B cell (primary cell): ENCODE measurements around the gene ARL17A. TPM values are rescaled to one million over a fixed set of nuclear protein-coding genes. Genes with fewer than 3 reads are reported as not detected.
"Not testable (repeated sequence)": the region's sequence is repeated elsewhere in the genome, so short reads cannot be mapped to it uniquely, and the experiment has no call there.

Experiments used
- ATAC-seq: fragments of 200-7000 bp; cut with Tn5 transposase; one replicate; pipeline ENCODE4 v1.10.0; 2021; ENCODE audit warnings: low read depth, mild to moderate bottlenecking, moderate number of reproducible peaks, moderate library complexity
- CTCF ChIA-PET: fragments of 350-600 bp; sonication (Branson Sonifier 250); formaldehyde crosslinking; loops from one replicate; lab custom pipeline; 2021; ENCODE audit warnings: antibody characterized with exemption, inconsistent platforms; lab: Charles Lee
- POLR2A ChIA-PET: fragments of 350-600 bp; sonication (Branson Sonifier 250); formaldehyde crosslinking; loops from one replicate; lab custom pipeline; 2021; ENCODE audit warnings: antibody characterized with exemption; lab: Charles Lee
- DNase-seq: peaks from one replicate; pipeline ENCODE4 v3.0.0; 2013
- H2AFZ ChIP-seq: 2 replicates; pipeline ENCODE4 v1.6.1; 2012; ENCODE audit warnings: mild to moderate bottlenecking, low read depth, low read length; ENCODE audit not compliant: insufficient read depth, poor library complexity, severe bottlenecking
- H3K27ac ChIP-seq, 2 donors: 1 replicate in 1 of 2; 2 replicates in 1 of 2; pipeline ENCODE4 v1.5.1; 2012 to 2013; ENCODE audit warnings: low read length in 2 of 2, mild to moderate bottlenecking in 2 of 2, moderate library complexity in 1 of 2
- H3K27me3 ChIP-seq, 4 experiments: fragments of 200-600 bp in 1 of 4; sonication (generic) in 1 of 4; replicated peaks in 1 of 4; 1 replicate in 2 of 4; 2 replicates in 2 of 4; pipeline versions ENCODE4 v1.6.1 to v1.7.0; 2013 to 2016; ENCODE audit warnings: low read length in 3 of 4, mild to moderate bottlenecking in 2 of 4, mixed read lengths in 1 of 4, moderate library complexity in 1 of 4; ENCODE audit not compliant: insufficient read depth in 4 of 4, control insufficient read depth in 3 of 4; ENCODE audit errors: control extremely low read depth in 1 of 4
- H3K36me3 ChIP-seq, 2 experiments: replicated peaks in 1 of 2; 1 replicate in 1 of 2; 2 replicates in 1 of 2; pipeline versions ENCODE4 v1.6.1 to v1.7.1; 2013; ENCODE audit warnings: low read length in 1 of 2; ENCODE audit not compliant: insufficient read depth in 2 of 2, control insufficient read depth in 1 of 2; ENCODE audit errors: control extremely low read depth in 1 of 2, extremely low read depth in 1 of 2
- H3K4me1 ChIP-seq, 2 donors: fragments of 200-600 bp in 1 of 2; sonication (generic) in 1 of 2; 1 replicate in 1 of 2; 2 replicates in 1 of 2; pipeline versions ENCODE4 v1.5.1 to v1.6.1; 2013 to 2017; ENCODE audit warnings: low read length in 2 of 2; ENCODE audit not compliant: control insufficient read depth in 2 of 2, insufficient read depth in 2 of 2
- H3K4me2 ChIP-seq: replicated peaks from 2 replicates; pipeline ENCODE3; 2012; ENCODE audit warnings: mild to moderate bottlenecking, low read depth, low read length; ENCODE audit not compliant: poor library complexity, severe bottlenecking
- H3K4me3 ChIP-seq, 5 experiments: fragments of 200-600 bp in 1 of 5; sonication (generic) in 1 of 5; 1 replicate in 3 of 5; 2 replicates in 2 of 5; pipeline versions ENCODE4 v1.5.1 to v1.7.0; 2011 to 2016; ENCODE audit warnings: low read length in 4 of 5, mild to moderate bottlenecking in 4 of 5, low read depth in 2 of 5, control low read depth in 1 of 5, moderate library complexity in 1 of 5; ENCODE audit not compliant: insufficient read depth in 1 of 5; ENCODE audit errors: control extremely low read depth in 1 of 5, extremely low read depth in 1 of 5
- H3K79me2 ChIP-seq: fragments of 200-600 bp; sonication (generic); one replicate; pipeline ENCODE4 v1.6.0; 2016; ENCODE audit warnings: low read length; ENCODE audit not compliant: control insufficient read depth, insufficient read depth
- H3K9ac ChIP-seq: fragments of 200-600 bp; sonication (generic); 2 replicates; pipeline ENCODE4 v1.6.1; 2017; ENCODE audit warnings: mild to moderate bottlenecking, low read length, moderate library complexity
- H3K9me3 ChIP-seq, 3 donors: one replicate each; pipeline versions ENCODE4 v1.6.1 to v1.7.1; 2013; ENCODE audit warnings: low read length in 2 of 3; ENCODE audit not compliant: control insufficient read depth in 2 of 3, insufficient read depth in 1 of 3; ENCODE audit errors: control extremely low read depth in 1 of 3
- H4K20me1 ChIP-seq: 2 replicates; pipeline ENCODE4 v1.6.0; 2012; ENCODE audit warnings: mild to moderate bottlenecking, low read length; ENCODE audit not compliant: insufficient read depth, control insufficient read depth, poor library complexity, severe bottlenecking
- H3K27ac Mint-ChIP-seq: one replicate; pipeline ENCODE4 v1.8.0; 2021; ENCODE audit warnings: mixed read lengths
- H3K27me3 Mint-ChIP-seq: one replicate; pipeline ENCODE4 v1.8.0; 2021; ENCODE audit warnings: mixed read lengths
- H3K4me1 Mint-ChIP-seq: one replicate; pipeline ENCODE4 v1.8.0; 2021; ENCODE audit warnings: mixed read lengths
- H3K4me3 Mint-ChIP-seq: one replicate; pipeline ENCODE4 v1.8.0; 2021; ENCODE audit warnings: mixed read lengths
- H3K9me3 Mint-ChIP-seq: one replicate; pipeline ENCODE4 v1.8.0; 2022; ENCODE audit warnings: mixed read lengths; ENCODE audit not compliant: insufficient read depth
- WGBS: methylation state at CpG from one replicate; pipeline ENCODE4 v1.1.5; 2013; ENCODE audit warnings: missing lambda C conversion rate; ENCODE audit not compliant: insufficient coverage; 5-methylcytosine and 5-hydroxymethylcytosine counted together
- intact Hi-C: fragments of 100-400 bp; cut with micrococcal nuclease; formaldehyde crosslinking; loops from one replicate; pipeline ENCODE4 v1.10.0; 2022
- polyA minus RNA-seq: library from RNA; depleted of rRNA, polyadenylated mRNA; stranded (reverse); fragments of >200 nt; gene quantifications from 2 replicates; pipeline ENCODE4 v1.2.3, GENCODE V29; 2012
- polyA plus RNA-seq: library from polyadenylated mRNA; depleted of rRNA; stranded (reverse); fragments of >200 nt; gene quantifications from 2 replicates; pipeline ENCODE4 v1.2.3, GENCODE V29; 2012
- total RNA-seq, 2 donors: library from RNA; stranded (reverse); fragments of 120-200 nt in 1 of 2; gene quantifications; 1 replicate in 1 of 2; 2 replicates in 1 of 2; pipeline versions ENCODE4 v1.2.3 to v1.2.4, GENCODE V29; 2013 to 2022

Gene ARL17A
- total RNA-seq (50.4 and 55.7 TPM in 2 replicates), polyA plus RNA-seq (18.5 and 32.8 TPM in 2 replicates), polyA minus RNA-seq (17.4 and 22.0 TPM in 2 replicates)
- 8.4 TPM for total RNA-seq (2013)

DNA sequence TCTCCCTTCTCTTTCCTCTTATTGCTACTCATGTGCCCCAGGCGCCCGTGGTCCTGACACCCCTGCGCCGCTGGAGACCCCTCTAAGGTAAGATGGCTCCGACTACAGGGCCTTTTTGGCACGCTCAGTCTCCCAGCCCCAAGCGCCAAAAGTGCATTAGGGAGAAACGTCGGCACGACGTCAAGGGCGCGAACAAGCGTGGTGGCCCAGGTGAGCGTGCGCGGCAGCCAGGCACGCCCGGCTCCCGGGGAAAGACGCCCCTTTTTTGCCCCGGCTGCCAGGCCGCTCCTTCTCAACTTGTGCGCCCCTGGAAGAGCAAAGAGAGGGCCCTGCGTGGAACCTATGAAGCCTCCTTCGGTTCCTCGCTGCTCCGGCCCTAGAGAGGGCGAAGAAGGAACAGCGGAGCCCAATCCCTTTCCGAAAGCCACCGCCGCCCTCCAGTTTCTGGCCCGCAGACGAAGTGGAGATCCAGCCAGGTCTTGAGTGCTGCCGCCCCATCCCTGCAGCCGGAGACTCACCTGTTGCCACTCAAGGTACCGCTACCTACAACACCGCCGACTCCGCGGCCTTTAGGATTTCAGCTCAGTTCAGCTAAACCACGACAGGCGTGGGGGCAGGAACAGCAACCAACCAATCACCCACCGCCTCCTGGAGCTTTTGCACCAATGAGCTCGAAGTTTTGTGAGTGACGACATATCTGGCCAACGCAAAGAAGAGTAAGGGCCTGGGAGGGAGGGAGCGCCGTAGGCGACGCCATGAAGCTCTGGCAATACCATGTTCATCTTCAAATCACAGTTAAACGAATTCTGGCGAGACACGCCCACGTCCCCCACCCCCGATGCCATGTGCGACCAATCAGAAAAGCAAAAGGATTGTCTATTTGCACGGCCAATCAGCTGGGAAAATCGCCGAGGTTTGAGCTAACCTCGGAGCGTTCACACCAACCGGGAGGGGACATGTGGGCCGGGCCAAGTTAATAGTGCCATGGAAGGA lies at the start of gene ARL17A:
TSS of gene ARL17A (minus strand) at position 609 of the 993 bp plus-strand sequence. CDS start 3,369 bp downstream, outside the sequence.
- H2AFZ ChIP-seq, H3K9ac ChIP-seq, DNase-seq, H4K20me1 ChIP-seq, H3K36me3 ChIP-seq, H3K4me1 Mint-ChIP-seq, H3K27ac ChIP-seq, H3K79me2 ChIP-seq, CTCF ChIA-PET, H3K4me1 ChIP-seq, H3K9me3 Mint-ChIP-seq, H3K27me3 ChIP-seq, H3K27me3 Mint-ChIP-seq, H3K9me3 ChIP-seq, POLR2A ChIA-PET, H3K4me2 ChIP-seq, intact Hi-C loops: not testable (repeated sequence)
- H3K4me3 ChIP-seq, result peak within 1 kb of the TSS in 2 of 5 experiments; percentile 25 to 28
- peak within 1 kb of the TSS; percentile 64 for H3K4me3 Mint-ChIP-seq
- WGBS, result no CpG with 5 or more reads among the region's 65 CpGs
- peak; percentile 88 for ATAC-seq
- peak within 1 kb of the TSS; percentile 78 for H3K27ac Mint-ChIP-seq

GRCh38 chr17:46628753-46629436 lies 49.4 kb upstream of the ARL17A start:
- WGBS, result no CpG with 5 or more reads among the region's 5 CpGs
- H3K9me3 ChIP-seq, result not testable (repeated sequence)

GRCh38 chr17:46627452-46627851 lies 48.0 kb upstream of the ARL17A start:
- H3K4me3 ChIP-seq, POLR2A ChIA-PET, DNase-seq, H4K20me1 ChIP-seq, H3K9ac ChIP-seq, H3K27me3 ChIP-seq, H3K4me2 ChIP-seq, intact Hi-C loops, H3K4me1 ChIP-seq, ATAC-seq, H3K4me1 Mint-ChIP-seq, H3K27me3 Mint-ChIP-seq, H3K9me3 Mint-ChIP-seq, CTCF ChIA-PET, H3K36me3 ChIP-seq, H2AFZ ChIP-seq, H3K9me3 ChIP-seq, H3K27ac Mint-ChIP-seq, H3K4me3 Mint-ChIP-seq, H3K27ac ChIP-seq, H3K79me2 ChIP-seq: not testable (repeated sequence)
- WGBS, result no CpG with 5 or more reads among the region's 2 CpGs

More at GRCh38 chr17:46628753-46629436, 49.4 kb upstream of the ARL17A start:
- H3K27me3 Mint-ChIP-seq, H3K9ac ChIP-seq, DNase-seq, H3K4me1 Mint-ChIP-seq, H3K4me2 ChIP-seq, H3K36me3 ChIP-seq, H3K9me3 Mint-ChIP-seq, H3K4me3 ChIP-seq, H3K27ac ChIP-seq, POLR2A ChIA-PET, CTCF ChIA-PET, intact Hi-C loops, H3K27ac Mint-ChIP-seq, H3K79me2 ChIP-seq, H3K4me3 Mint-ChIP-seq, H4K20me1 ChIP-seq, H3K27me3 ChIP-seq, H3K4me1 ChIP-seq, H2AFZ ChIP-seq: not testable (repeated sequence)
- peak; percentile 98 for ATAC-seq
